ENCODE measurements around the gene MRPL23. TPM values are rescaled to one million over a fixed set of nuclear protein-coding genes. Genes with fewer than 3 reads are reported as not detected.

The MRPL23 gene
- total RNA-seq, 1 donor from 2014 or later, result 28.6 TPM

DNA sequence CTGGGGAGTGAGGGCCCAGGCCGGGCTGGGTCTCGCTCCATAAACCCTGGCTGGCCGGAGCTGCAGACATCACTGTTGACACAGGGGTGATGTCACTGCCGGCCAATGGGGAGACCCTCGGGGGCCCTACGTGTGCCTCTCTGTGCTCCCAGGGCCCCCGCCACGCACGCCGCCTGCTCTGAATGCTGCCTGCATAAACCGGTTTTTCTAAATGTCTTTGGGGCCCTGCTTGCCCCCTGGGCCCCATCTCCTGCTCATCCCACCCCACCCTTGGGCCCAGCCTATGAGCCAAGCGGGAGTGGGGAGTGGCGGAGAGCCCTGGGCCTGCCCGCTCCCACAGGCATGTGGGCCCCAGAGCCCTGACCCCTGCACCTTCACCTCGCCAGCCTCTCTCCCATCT is 42.8 kb downstream of the MRPL23 start:
- no peak for DNase-seq (ENCODE audit: low spot score)

DNA sequence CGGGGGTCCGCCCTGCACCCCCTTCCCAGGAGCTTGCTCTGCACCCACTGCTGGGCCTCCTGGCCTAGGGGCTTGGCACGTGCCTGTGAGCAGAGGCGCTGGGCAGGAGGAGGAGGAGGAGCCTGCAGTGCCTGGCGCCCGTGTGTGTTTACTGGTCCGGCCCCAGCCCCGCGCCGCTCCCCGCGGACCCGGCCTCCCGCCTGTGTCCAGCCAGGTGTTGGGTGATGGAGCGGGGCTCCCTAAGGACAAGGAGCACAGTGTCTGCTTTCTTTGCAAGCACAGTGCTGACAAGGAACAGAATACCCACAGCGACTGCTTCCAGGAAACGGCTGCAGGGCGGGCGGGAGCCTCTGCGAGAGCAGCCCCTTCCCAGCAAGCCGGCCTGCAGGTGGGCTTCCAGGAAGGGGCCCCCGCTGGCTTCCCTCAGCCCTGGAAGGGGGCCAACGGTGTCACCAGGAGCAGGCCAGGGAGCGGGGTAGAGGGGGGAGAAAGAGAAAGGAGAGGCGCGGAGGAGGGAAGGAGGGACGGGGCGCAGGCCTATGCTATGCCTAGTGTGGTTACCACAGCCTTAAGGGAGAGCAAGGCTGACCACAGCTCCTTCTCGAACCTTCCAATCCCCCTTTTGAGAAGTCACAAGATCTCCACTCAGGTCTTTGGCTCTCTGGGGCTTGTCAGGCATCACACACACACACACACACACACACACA is 43.9 kb downstream of the MRPL23 start:
- DNase-seq (ENCODE audit: low spot score), result no peak

DNA sequence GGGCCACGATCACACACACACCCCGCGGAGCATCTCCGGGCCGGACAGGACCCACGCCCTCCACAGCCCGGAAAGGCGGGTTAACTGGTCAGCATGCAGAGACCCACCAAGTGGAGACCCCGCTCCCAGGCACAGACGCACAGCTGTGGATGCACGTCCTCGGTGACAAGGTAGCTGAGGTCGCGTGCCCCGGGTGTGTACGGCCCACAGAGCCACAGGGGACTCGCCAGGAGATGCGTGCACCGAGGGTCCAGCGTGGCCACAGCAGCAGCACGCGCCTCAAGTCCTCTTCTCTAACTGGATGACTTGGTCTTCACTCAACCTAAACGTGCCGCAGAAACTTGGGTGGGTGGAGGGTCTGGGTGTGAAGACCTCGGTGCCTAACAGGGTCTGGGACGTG is 45.0 kb downstream of the MRPL23 start:
- no peak for DNase-seq (ENCODE audit: low spot score)

DNA sequence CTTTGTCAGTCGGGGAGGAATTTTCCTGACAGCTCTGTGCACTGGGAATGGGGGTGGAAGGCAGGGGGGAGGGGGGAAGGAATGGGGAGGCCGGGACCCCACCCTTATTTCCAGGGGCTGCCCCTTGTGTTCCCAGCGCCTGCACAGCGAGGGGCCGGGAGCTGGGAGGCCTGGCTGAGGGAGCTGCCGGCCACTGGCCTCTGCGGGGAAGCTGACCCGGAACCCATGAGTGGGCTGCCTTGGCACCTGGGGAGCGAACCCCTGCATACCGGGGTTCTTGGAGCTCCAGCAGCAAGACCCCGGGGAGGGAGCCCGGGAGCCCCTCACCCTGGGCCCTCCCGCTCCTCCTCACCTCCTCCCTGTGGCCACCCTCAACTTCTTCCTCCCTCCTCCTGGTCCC is 47.0 kb downstream of the MRPL23 start:
- DNase-seq (ENCODE audit: low spot score), result no peak

GRCh38 chr11:1997755-1998154 is 50.6 kb downstream of the MRPL23 start, which contains the start of gene H19:
Gene H19 (minus strand): TSS chr11:1997842.
- DNase-seq (ENCODE audit: low spot score), result no peak

GRCh38 chr11:1998290-1998689 is 51.2 kb downstream of the MRPL23 start:
- no peak for DNase-seq (ENCODE audit: low spot score)

- DNase-seq (ENCODE audit: low spot score), result no peak
Observed at GRCh38 chr11:1998861-1999260, 51.7 kb downstream of the MRPL23 start.

- DNase-seq (ENCODE audit: low spot score), result no peak
Observed at GRCh38 chr11:2002042-2002776, 55.1 kb downstream of the MRPL23 start.

- no peak for DNase-seq (ENCODE audit: low spot score)
Observed at GRCh38 chr11:2002807-2003206, 55.7 kb downstream of the MRPL23 start.

DNA sequence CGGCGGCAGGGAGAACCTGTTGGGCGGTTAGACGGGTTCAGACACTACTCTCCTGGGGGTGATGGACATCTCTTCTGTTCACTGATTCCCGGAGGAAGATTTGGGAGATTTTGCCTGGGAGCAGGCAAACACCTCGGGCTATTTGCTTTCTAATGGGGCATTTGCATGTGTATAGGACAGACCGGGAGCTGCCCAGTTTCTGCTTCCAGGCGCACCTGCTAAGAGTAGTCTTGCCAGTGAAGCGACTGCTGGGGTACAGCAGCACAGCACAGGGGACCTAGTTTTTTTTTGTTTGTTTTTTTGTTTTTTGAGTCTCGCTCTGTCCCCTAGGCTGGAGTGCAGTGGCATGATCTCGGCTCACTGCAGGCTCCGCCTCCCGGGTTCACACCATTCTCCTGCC is 57.3 kb downstream of the MRPL23 start:
- DNase-seq (ENCODE audit: low spot score), result no peak

Other genes starting within 250 kb of the MRPL23 start
- gene IFITM10, start 196.7 kb upstream of the MRPL23 start, total RNA-seq (ENCODE audit: insufficient read depth, low replicate concordance), result not detected
- gene CTSD, start 183.4 kb upstream of the MRPL23 start, total RNA-seq (ENCODE audit: insufficient read depth, low replicate concordance), result 64.8 TPM
- 11.1 TPM for gene SYT8, start 112.3 kb upstream of the MRPL23 start, total RNA-seq (ENCODE audit: insufficient read depth, low replicate concordance)
- not detected for gene TNNI2, start 108.4 kb upstream of the MRPL23 start, total RNA-seq (ENCODE audit: insufficient read depth, low replicate concordance)
- 85.5 TPM for gene LSP1, start 94.2 kb upstream of the MRPL23 start, total RNA-seq (ENCODE audit: insufficient read depth, low replicate concordance)
- gene PRR33, start 55.4 kb upstream of the MRPL23 start, total RNA-seq (ENCODE audit: insufficient read depth, low replicate concordance), result not detected
- gene TNNT3, start 27.6 kb upstream of the MRPL23 start, total RNA-seq (ENCODE audit: insufficient read depth, low replicate concordance), result 89.1 TPM
- 30,713 TPM for gene H19, start 50.5 kb downstream of the MRPL23 start, total RNA-seq (ENCODE audit: insufficient read depth, low replicate concordance)
- 2,215 TPM for gene IGF2, start 192.1 kb downstream of the MRPL23 start, total RNA-seq (ENCODE audit: insufficient read depth, low replicate concordance)
- gene INS, start 213.9 kb downstream of the MRPL23 start, total RNA-seq (ENCODE audit: insufficient read depth, low replicate concordance), result not detected
- not detected for gene TH, start 224.5 kb downstream of the MRPL23 start, total RNA-seq (ENCODE audit: insufficient read depth, low replicate concordance)

Data from umbilical cord (tissue), 2 donors.